HepG2 (cell line): ENCODE data around the gene FAM118A. TPM values are rescaled to one million over a fixed set of nuclear protein-coding genes. Genes with fewer than 3 reads are reported as not detected.
A peak's percentile ranks its signal among the peaks of the same experiment; 100 is the strongest.

Experiments
- CCAR2 ChIP-seq: fragments of 200-400 bp; formaldehyde crosslinking; optimal IDR thresholded peaks from 2 replicates; pipeline ENCODE3; 2018; ENCODE audit warnings: low read depth, mild to moderate bottlenecking, low read length, moderate library complexity
- CHD4 ChIP-seq: fragments of 200-600 bp; sonication (generic); IDR thresholded peaks from 2 replicates; pipeline ENCODE4 v1.7.0; 2017; ENCODE audit warnings: mild to moderate bottlenecking, low read length, borderline replicate concordance
- KAT7 ChIP-seq: IDR thresholded peaks from 2 replicates; pipeline ENCODE4 v1.6.1; 2018; ENCODE audit warnings: borderline replicate concordance, missing compliant biosample characterization
- SCMH1 ChIP-seq: sonication (generic); formaldehyde crosslinking; IDR thresholded peaks from 2 replicates; pipeline ENCODE4 v1.9.0; 2021; ENCODE audit warnings: missing genetic modification reagents, mild to moderate bottlenecking, borderline replicate concordance
- ZBTB8A ChIP-seq: sonication (generic); formaldehyde crosslinking; IDR thresholded peaks from 2 replicates; pipeline ENCODE4 v1.4.0; 2020; ENCODE audit warnings: mild to moderate bottlenecking, low read depth, missing genetic modification reagents, borderline replicate concordance
- ZFP91 ChIP-seq: sonication (generic); formaldehyde crosslinking; IDR thresholded peaks from 2 replicates; pipeline ENCODE4 v1.9.0; 2022; ENCODE audit warnings: missing genetic modification reagents, mild to moderate bottlenecking, borderline replicate concordance
- ZNF124 ChIP-seq: sonication (generic); formaldehyde crosslinking; IDR thresholded peaks from 2 replicates; pipeline ENCODE4 v1.4.0; 2020; ENCODE audit warnings: missing genetic modification reagents
- ZNF142 ChIP-seq: sonication (generic); formaldehyde crosslinking; IDR thresholded peaks from 2 replicates; pipeline ENCODE4 v1.4.0; 2020; ENCODE audit warnings: missing genetic modification reagents
- ZNF777 ChIP-seq: sonication (generic); formaldehyde crosslinking; IDR thresholded peaks from 2 replicates; pipeline ENCODE4 v1.4.0; 2020; ENCODE audit warnings: missing genetic modification reagents
- polyA plus RNA-seq, 8 experiments: library from polyadenylated mRNA; depleted of rRNA in 3 of 8; stranded (reverse) in 7 of 8; unstranded in 1 of 8; fragments of >200 nt; fragmentation: Illumina TruSeq in 4 of 8; extraction: Trizol in 4 of 8; gene quantifications; 2 replicates each; pipeline versions ENCODE4 v1.2.1 to v1.2.3, GENCODE V29; 2011 to 2016; ENCODE audit warnings: low read depth in 4 of 8, missing spikeins in 1 of 8, mixed read lengths in 1 of 8; ENCODE audit not compliant: insufficient read depth in 1 of 8
- total RNA-seq, 5 experiments: library from RNA; depleted of rRNA; stranded (reverse); fragments of >200 nt; fragmentation: Illumina TruSeq; extraction: Trizol; gene quantifications; 2 replicates each; pipeline ENCODE4 v1.2.3, GENCODE V29; 2016; ENCODE audit warnings: low read depth in 1 of 5
- TF ChIP-seq, protein P1 (sequence below): sonication (generic); formaldehyde crosslinking; IDR thresholded peaks from 2 replicates; pipeline ENCODE4 v1.5.0; 2020; ENCODE audit warnings: missing genetic modification reagents
- TF ChIP-seq, protein P2 (sequence below): sonication (generic); formaldehyde crosslinking; IDR thresholded peaks from 2 replicates; pipeline ENCODE4 v1.8.1; 2023; ENCODE audit warnings: mild to moderate bottlenecking, inconsistent platforms, moderate library complexity, missing genetic modification reagents, borderline replicate concordance
- TF ChIP-seq, protein P3 (sequence below): sonication (generic); formaldehyde crosslinking; IDR thresholded peaks from 2 replicates; pipeline ENCODE4 v1.4.0; 2020; ENCODE audit warnings: mild to moderate bottlenecking, missing genetic modification reagents

Gene FAM118A
- total and polyA plus RNA-seq, 2 of the 13 experiments (the other 11 are each of a cell fraction or from before 2014, with no cell fraction given), result 36.7 to 48.2 TPM

DNA sequence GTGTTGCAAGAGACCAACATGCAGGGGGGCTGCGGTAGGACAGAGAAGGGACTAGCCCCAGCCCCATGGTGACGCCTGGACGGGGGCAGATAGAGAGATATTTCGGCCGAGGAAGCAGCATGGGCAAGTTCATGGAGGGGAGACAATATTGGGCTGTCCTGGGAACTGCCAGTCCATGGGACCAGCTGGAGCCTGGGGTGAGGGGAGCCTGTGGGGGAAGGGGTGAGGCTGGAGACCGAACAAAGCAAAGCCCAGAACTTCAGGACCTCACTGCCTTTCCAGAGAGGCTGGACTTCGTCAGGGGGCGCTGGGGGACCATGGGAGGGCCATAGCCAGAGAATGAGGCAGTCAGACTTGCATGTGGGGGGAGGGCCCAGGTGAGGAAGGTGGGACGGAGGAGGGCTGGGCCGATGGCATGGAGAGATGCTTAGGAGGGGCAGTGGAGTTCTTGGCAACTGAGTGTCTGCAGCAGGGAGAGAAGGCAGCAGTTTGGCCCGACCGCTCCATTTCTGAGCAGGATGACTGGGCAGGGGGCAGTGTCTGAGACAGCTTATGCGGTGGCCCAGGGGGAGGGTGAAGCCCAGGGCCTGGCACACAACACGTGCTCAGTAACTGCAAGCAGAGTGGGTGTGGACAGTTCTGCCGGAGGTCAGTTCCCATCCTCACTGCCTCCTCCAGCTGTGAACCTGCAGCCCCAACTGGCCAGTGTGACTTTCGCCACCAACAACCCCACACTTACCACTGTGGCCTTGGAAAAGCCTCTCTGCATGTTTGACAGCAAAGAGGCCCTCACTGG is 24.3 kb upstream of the FAM118A start (continued):
- TF ChIP-seq SCMH1 (CRISPR knock-in tag) (no peak), ZNF124 (CRISPR knock-in tag) (peak; percentile 95; the same call in 1 of the 2 replicates), CHD4 (no peak), ZFP91 (CRISPR knock-in tag) (peak; percentile 69; the same call in 1 of the 2 replicates), ZBTB8A (CRISPR knock-in tag) (no peak), ZNF142 (CRISPR knock-in tag) (no peak), CCAR2 (no peak), KAT7 (CRISPR knock-in tag) (no peak; the same call in 1 of the 2 replicates), ZNF777 (CRISPR knock-in tag) (no peak)
- TF ChIP-seq, protein P1, sequence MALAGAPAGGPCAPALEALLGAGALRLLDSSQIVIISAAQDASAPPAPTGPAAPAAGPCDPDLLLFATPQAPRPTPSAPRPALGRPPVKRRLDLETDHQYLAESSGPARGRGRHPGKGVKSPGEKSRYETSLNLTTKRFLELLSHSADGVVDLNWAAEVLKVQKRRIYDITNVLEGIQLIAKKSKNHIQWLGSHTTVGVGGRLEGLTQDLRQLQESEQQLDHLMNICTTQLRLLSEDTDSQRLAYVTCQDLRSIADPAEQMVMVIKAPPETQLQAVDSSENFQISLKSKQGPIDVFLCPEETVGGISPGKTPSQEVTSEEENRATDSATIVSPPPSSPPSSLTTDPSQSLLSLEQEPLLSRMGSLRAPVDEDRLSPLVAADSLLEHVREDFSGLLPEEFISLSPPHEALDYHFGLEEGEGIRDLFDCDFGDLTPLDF (CRISPR knock-in tag), result no peak
- TF ChIP-seq, protein P2, sequence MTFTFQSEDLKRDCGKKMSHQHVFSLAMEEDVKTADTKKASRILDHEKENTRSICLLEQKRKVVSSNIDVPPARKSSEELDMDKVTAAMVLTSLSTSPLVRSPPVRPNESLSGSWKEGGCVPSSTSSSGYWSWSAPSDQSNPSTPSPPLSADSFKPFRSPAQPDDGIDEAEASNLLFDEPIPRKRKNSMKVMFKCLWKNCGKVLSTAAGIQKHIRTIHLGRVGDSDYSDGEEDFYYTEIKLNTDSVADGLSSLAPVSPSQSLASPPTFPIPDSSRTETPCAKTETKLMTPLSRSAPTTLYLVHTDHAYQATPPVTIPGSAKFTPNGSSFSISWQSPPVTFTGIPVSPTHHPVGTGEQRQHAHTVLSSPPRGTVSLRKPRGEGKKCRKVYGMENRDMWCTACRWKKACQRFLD (CRISPR knock-in tag), result no peak
- TF ChIP-seq, protein P3, sequence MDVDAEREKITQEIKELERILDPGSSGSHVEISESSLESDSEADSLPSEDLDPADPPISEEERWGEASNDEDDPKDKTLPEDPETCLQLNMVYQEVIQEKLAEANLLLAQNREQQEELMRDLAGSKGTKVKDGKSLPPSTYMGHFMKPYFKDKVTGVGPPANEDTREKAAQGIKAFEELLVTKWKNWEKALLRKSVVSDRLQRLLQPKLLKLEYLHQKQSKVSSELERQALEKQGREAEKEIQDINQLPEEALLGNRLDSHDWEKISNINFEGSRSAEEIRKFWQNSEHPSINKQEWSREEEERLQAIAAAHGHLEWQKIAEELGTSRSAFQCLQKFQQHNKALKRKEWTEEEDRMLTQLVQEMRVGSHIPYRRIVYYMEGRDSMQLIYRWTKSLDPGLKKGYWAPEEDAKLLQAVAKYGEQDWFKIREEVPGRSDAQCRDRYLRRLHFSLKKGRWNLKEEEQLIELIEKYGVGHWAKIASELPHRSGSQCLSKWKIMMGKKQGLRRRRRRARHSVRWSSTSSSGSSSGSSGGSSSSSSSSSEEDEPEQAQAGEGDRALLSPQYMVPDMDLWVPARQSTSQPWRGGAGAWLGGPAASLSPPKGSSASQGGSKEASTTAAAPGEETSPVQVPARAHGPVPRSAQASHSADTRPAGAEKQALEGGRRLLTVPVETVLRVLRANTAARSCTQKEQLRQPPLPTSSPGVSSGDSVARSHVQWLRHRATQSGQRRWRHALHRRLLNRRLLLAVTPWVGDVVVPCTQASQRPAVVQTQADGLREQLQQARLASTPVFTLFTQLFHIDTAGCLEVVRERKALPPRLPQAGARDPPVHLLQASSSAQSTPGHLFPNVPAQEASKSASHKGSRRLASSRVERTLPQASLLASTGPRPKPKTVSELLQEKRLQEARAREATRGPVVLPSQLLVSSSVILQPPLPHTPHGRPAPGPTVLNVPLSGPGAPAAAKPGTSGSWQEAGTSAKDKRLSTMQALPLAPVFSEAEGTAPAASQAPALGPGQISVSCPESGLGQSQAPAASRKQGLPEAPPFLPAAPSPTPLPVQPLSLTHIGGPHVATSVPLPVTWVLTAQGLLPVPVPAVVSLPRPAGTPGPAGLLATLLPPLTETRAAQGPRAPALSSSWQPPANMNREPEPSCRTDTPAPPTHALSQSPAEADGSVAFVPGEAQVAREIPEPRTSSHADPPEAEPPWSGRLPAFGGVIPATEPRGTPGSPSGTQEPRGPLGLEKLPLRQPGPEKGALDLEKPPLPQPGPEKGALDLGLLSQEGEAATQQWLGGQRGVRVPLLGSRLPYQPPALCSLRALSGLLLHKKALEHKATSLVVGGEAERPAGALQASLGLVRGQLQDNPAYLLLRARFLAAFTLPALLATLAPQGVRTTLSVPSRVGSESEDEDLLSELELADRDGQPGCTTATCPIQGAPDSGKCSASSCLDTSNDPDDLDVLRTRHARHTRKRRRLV (CRISPR knock-in tag), result no peak
